ENCODE measurements around the gene ZBED4.

The ZBED4 gene

GRCh38 chr22:49855251-49855911, 1.7 kb downstream of the ZBED4 start:
- peak overlapping the region; percentile 84 for H3K4me2 ChIP-seq (ENCODE audit: low read length)
- peak overlapping the region; percentile 62 for H3K4me3 ChIP-seq (ENCODE audit: low read depth, low read length)
- H3K36me3 ChIP-seq (ENCODE audit: control insufficient read depth, insufficient read depth, low read length): no peaks in the 10 kb centered on the region
- no peak overlapping the region for H3K9ac ChIP-seq
- no peak for TF ChIP-seq CTCF (IDR thresholded peaks at IDR 0.05)
- H3K79me2 ChIP-seq: peaks cover 3% of the 10 kb centered on the region
- H3K27ac ChIP-seq: peak overlapping the region; percentile 12
- peaks cover 4% of the 10 kb centered on the region for H3K4me1 ChIP-seq
- H3K27me3 ChIP-seq (ENCODE audit: control insufficient read depth, insufficient read depth, low read length): no peaks in the 10 kb centered on the region
- no peak overlapping the region for H2AFZ ChIP-seq
- H3K9me3 ChIP-seq (ENCODE audit: control insufficient read depth, low read length): no peaks in the 10 kb centered on the region

GRCh38 chr22:49856343-49856742, 2.7 kb downstream of the ZBED4 start:
- no peak overlapping the region for H3K4me2 ChIP-seq (ENCODE audit: low read length)
- H3K9ac ChIP-seq: no peak overlapping the region
- H3K4me3 ChIP-seq (ENCODE audit: low read depth, low read length): no peak overlapping the region
- H3K36me3 ChIP-seq (ENCODE audit: control insufficient read depth, insufficient read depth, low read length): no peaks in the 10 kb centered on the region
- H3K27ac ChIP-seq: no peak overlapping the region
- no peak for TF ChIP-seq CTCF (IDR thresholded peaks at IDR 0.05)
- H3K4me1 ChIP-seq: peaks cover 4% of the 10 kb centered on the region
- no peaks in the 10 kb centered on the region for H3K27me3 ChIP-seq (ENCODE audit: control insufficient read depth, insufficient read depth, low read length)
- no peak overlapping the region for H2AFZ ChIP-seq
- H3K79me2 ChIP-seq: peaks cover 3% of the 10 kb centered on the region
- no peaks in the 10 kb centered on the region for H3K9me3 ChIP-seq (ENCODE audit: control insufficient read depth, low read length)

- H3K79me2 ChIP-seq: peaks cover 7% of the 10 kb centered on the region
- H3K9me3 ChIP-seq (ENCODE audit: control insufficient read depth, low read length): no peaks in the 10 kb centered on the region
- H3K36me3 ChIP-seq (ENCODE audit: control insufficient read depth, insufficient read depth, low read length): no peaks in the 10 kb centered on the region
- no peak overlapping the region for H3K4me3 ChIP-seq (ENCODE audit: low read depth, low read length)
- H3K9ac ChIP-seq: no peak overlapping the region
- H3K27me3 ChIP-seq (ENCODE audit: control insufficient read depth, insufficient read depth, low read length): no peaks in the 10 kb centered on the region
- peaks cover 4% of the 10 kb centered on the region for H3K4me1 ChIP-seq
- no peak overlapping the region for H3K27ac ChIP-seq
- no peak overlapping the region for H3K4me2 ChIP-seq (ENCODE audit: low read length)
- no peak overlapping the region for H2AFZ ChIP-seq
- no peak for TF ChIP-seq CTCF (IDR thresholded peaks at IDR 0.05)
These were observed 3.3 kb downstream of the ZBED4 start for GRCh38 chr22:49856766-49857618.

GRCh38 chr22:49858827-49859226, 5.2 kb downstream of the ZBED4 start:
- Histone ChIP-seq H3K36me3 (ENCODE audit: control insufficient read depth, insufficient read depth, low read length) (no peaks in the 10 kb centered on the region), H3K4me1 (peaks cover 4% of the 10 kb centered on the region), H3K27ac (no peak overlapping the region), H3K4me2 (ENCODE audit: low read length) (no peak overlapping the region), H3K9me3 (ENCODE audit: control insufficient read depth, low read length) (no peaks in the 10 kb centered on the region), H3K9ac (no peak overlapping the region), H3K27me3 (ENCODE audit: control insufficient read depth, insufficient read depth, low read length) (no peaks in the 10 kb centered on the region), H2AFZ (no peak overlapping the region), H3K4me3 (ENCODE audit: low read depth, low read length) (no peak overlapping the region), H3K79me2 (peaks cover 7% of the 10 kb centered on the region)
- no peak for TF ChIP-seq CTCF (IDR thresholded peaks at IDR 0.05)
